Transverse colon (tissue), 4 donors: ENCODE data around the gene AK9. TPM values are rescaled to one million over a fixed set of nuclear protein-coding genes. Genes with fewer than 3 reads are reported as not detected.
"Not testable (repeated sequence)": the region's sequence is repeated elsewhere in the genome, so short reads cannot be mapped to it uniquely, and the experiment has no call there.

Experiments used
- DNase-seq: peaks from one replicate; pipeline ENCODE4 v3.0.0-alpha.2; 2019
- H3K27ac ChIP-seq, 4 donors: fragments of 200-600 bp; sonication (generic); 2 replicates each; pipeline ENCODE4 v1.5.1; 2016 to 2018; ENCODE audit warnings: inconsistent platforms in 4 of 4
- H3K27me3 ChIP-seq: fragments of 200-600 bp; sonication (generic); 2 replicates; pipeline ENCODE4 v1.5.1; 2017; ENCODE audit warnings: inconsistent platforms
- H3K36me3 ChIP-seq, 4 donors: fragments of 200-600 bp; sonication (generic); 2 replicates each; pipeline ENCODE4 v1.5.1; 2017 to 2019; ENCODE audit warnings: inconsistent platforms in 4 of 4
- H3K4me1 ChIP-seq, 4 donors: fragments of 200-600 bp; sonication (generic); 2 replicates each; pipeline ENCODE4 v1.5.1; 2017 to 2020; ENCODE audit warnings: inconsistent platforms in 4 of 4
- H3K4me3 ChIP-seq, 4 donors: fragments of 200-600 bp; sonication (generic); 1 replicate in 1 of 4; 2 replicates in 3 of 4; pipeline versions ENCODE4 v1.5.1 to v1.6.1; 2017 to 2019; ENCODE audit warnings: inconsistent platforms in 4 of 4
- H3K9me3 ChIP-seq, 2 donors: fragments of 200-600 bp; sonication (generic); 2 replicates each; pipeline ENCODE4 v1.5.1; 2017 to 2019; ENCODE audit warnings: inconsistent platforms in 2 of 2
- EP300 ChIP-seq: sonication (generic); formaldehyde crosslinking; IDR thresholded peaks from one replicate; pipeline ENCODE4 v1.6.1; 2017; ENCODE audit warnings: antibody characterized with exemption, low read depth
- POLR2A ChIP-seq: fragments of 450-650 bp; IDR thresholded peaks from one replicate; pipeline ENCODE4 v1.6.1; 2016; ENCODE audit warnings: antibody characterized with exemption, mild to moderate bottlenecking, moderate library complexity
- POLR2AphosphoS5 ChIP-seq, 3 donors: sonication (generic); formaldehyde crosslinking; IDR thresholded peaks; one replicate each; pipeline ENCODE4 v1.6.1; 2016; ENCODE audit warnings: antibody characterized with exemption in 3 of 3
- WGBS, 2 donors: methylation state at CpG; one replicate each; pipeline ENCODE4 v1.1.5; 2018; ENCODE audit warnings: low coverage in 1 of 2; 5-methylcytosine and 5-hydroxymethylcytosine counted together
- in situ Hi-C, 4 donors: fragments of 200-750 bp; cut with MboI; loops; one replicate each; pipeline versions ENCODE4 v1.15.0 to v1.15.1; 2017; ENCODE audit warnings: low sequenced_read_pairs in 3 of 4, low pct_ligation_motif_present in 1 of 4, low pct_unique_long_range_greater_than_20kb in 1 of 4
- intact Hi-C: fragments of 100-400 bp; cut with DNase I; formaldehyde crosslinking; loops from one replicate; pipeline ENCODE4 v1.15.1; 2023; ENCODE audit warnings: low total_unique reads
- total RNA-seq, 4 donors: library from RNA; depleted of rRNA; stranded (reverse); fragments of >200 nt; gene quantifications; one replicate each; pipeline ENCODE4 v1.1.0, GENCODE V29; 2016
- TF ChIP-seq, protein P1 (sequence below), 5 experiments: fragments of 200-600 bp in 3 of 5; fragments of 450-650 bp in 2 of 5; sonication (generic) in 3 of 5; IDR thresholded peaks; 1 replicate in 2 of 5; 2 replicates in 3 of 5; pipeline ENCODE4 v1.5.1; 2016 to 2017; ENCODE audit warnings: antibody characterized with exemption in 5 of 5, inconsistent platforms in 3 of 5, mild to moderate bottlenecking in 2 of 5, moderate library complexity in 1 of 5

The AK9 gene
- total RNA-seq, 4 donors from 2014 or later = 12.0 to 32.0 (median 23.2) TPM

DNA sequence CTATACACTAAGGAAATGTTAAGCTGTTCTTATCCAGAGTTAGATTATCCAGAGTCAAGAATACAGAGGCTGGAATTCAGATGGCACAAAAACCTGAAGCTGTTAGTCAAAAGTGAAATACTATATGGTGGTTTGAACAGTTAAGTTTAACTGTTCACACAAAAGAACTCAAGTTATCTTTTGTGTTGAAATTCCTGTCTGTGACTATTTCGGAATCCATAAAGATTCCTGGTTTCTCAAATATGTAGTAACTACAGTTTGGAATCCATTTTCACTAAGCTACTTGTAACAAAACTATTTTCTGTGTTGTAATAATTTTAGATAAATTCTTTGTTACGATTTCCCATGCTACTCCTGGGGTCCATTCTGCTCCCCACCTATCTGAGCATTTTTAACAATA lies 24.6 kb upstream of the AK9 start:
- Histone ChIP-seq H3K36me3 (no peaks in the 10 kb centered on the region), H3K4me1 (no peaks in the 10 kb centered on the region), H3K27ac (no peak overlapping the region), H3K4me3 (no peak overlapping the region), H3K9me3 (no peaks in the 10 kb centered on the region), H3K27me3 (no peaks in the 10 kb centered on the region)
- intact Hi-C loops = no loop called here
- no peak for DNase-seq
- in situ Hi-C loops = loop anchor here in 2 of 4 donors (25.0 kb wide), 1 partner anchor 672 kb away; no protein-coding TSS in a partner anchor
- TF ChIP-seq EP300 (no peak), POLR2AphosphoS5 (IDR thresholded peaks at IDR 0.05) (no peak), POLR2A (no peak)
- TF ChIP-seq, protein P1, sequence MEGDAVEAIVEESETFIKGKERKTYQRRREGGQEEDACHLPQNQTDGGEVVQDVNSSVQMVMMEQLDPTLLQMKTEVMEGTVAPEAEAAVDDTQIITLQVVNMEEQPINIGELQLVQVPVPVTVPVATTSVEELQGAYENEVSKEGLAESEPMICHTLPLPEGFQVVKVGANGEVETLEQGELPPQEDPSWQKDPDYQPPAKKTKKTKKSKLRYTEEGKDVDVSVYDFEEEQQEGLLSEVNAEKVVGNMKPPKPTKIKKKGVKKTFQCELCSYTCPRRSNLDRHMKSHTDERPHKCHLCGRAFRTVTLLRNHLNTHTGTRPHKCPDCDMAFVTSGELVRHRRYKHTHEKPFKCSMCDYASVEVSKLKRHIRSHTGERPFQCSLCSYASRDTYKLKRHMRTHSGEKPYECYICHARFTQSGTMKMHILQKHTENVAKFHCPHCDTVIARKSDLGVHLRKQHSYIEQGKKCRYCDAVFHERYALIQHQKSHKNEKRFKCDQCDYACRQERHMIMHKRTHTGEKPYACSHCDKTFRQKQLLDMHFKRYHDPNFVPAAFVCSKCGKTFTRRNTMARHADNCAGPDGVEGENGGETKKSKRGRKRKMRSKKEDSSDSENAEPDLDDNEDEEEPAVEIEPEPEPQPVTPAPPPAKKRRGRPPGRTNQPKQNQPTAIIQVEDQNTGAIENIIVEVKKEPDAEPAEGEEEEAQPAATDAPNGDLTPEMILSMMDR (IDR thresholded peaks at IDR 0.05) = no peak
- WGBS, 2 donors = 94 to 95% methylated on average over 2 of the region's 2 CpGs

DNA sequence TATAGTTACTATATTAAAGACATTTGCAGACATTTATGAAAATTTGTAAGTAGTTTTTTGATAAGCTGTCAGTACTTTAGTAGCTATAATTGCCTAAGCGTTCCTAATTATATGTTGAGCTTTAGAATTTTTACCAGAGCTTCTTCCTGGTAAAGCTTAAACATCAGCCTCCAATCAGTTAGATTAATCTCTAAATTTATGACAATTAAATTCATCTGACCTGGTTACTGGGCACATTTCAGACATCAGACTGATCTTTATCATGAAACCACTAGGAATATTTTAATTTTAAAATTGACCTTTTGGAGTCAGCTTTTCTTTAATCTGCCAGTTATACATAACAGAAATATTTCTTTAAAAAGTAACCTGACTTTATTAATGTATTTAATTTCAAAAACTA lies 23.6 kb upstream of the AK9 start:
- Histone ChIP-seq H3K9me3 (no peaks in the 10 kb centered on the region), H3K27me3 (no peaks in the 10 kb centered on the region), H3K4me1 (no peaks in the 10 kb centered on the region), H3K4me3 (no peak overlapping the region), H3K27ac (no peak overlapping the region), H3K36me3 (no peaks in the 10 kb centered on the region)
- WGBS, 2 donors = 98% methylated on average over 1 of the region's 1 CpG; no CpG with 5 or more reads in 1 of the 2 donors
- in situ Hi-C loops = loop anchor here in 2 of 4 donors (25.0 kb wide), 1 partner anchor 673 kb away; no protein-coding TSS in a partner anchor
- intact Hi-C loops = no loop called here
- DNase-seq = no peak
- TF ChIP-seq POLR2A = no peak
- TF ChIP-seq EP300 = no peak
- TF ChIP-seq, protein P1 (IDR thresholded peaks at IDR 0.05) = no peak
- TF ChIP-seq POLR2AphosphoS5 (IDR thresholded peaks at IDR 0.05) = no peak

DNA sequence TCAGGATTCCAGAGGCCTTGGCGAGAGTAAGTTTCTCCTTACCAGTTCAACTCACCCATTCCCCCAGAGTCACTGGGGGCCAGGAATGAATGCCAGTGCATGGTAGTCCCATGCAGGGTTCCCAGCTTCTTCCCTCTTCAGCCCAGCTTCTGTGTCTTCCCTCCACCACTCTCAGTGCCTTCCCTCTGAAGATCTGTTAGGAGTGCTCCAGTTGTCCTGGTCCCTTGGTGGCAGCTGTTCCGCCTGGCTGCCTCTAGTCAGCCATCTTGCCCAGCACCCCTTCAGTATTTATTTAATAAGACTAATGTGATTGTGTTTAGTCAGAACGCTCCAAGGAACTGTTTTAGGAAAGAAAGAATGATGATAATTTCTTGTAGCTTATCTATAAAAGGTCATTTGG lies 23.2 kb upstream of the AK9 start:
- in situ Hi-C loops (loop anchor here in 2 of 4 donors (25.0 kb wide), 1 partner anchor 673 kb away; no protein-coding TSS in a partner anchor), intact Hi-C loops (no loop called here)
- WGBS, 2 donors = 95% methylated on average over 3 of the region's 3 CpGs; no CpG with 5 or more reads in 1 of the 2 donors
- no peak overlapping the region for H3K27ac ChIP-seq
- DNase-seq = no peak
- no peaks in the 10 kb centered on the region for H3K4me1 ChIP-seq
- TF ChIP-seq, protein P1 (IDR thresholded peaks at IDR 0.05) = no peak
- TF ChIP-seq POLR2A = no peak
- H3K9me3 ChIP-seq = no peaks in the 10 kb centered on the region
- H3K36me3 ChIP-seq = no peaks in the 10 kb centered on the region
- no peaks in the 10 kb centered on the region for H3K27me3 ChIP-seq
- no peak overlapping the region for H3K4me3 ChIP-seq

DNA sequence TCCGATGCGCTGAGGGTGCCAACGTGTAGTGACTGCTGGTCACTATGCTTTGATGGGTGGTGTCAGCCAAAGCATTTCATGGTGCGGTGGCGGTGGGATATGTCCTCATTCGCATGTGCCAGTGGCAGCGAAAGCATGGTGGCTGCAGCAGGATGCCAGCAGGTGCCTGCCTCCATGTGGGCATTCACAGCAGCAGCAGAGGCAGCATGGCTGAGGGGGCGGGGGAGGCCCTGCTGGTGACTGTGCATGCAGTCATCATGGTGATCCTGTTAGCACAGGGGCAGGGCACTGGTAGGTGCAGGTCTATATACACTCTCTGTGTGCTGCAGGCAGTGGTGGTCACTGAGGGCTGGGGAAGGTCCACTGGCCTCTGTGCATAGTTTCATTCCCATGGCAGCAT lies 22.1 kb upstream of the AK9 start:
- Histone ChIP-seq H3K4me3 (no peak overlapping the region), H3K27me3 (no peaks in the 10 kb centered on the region), H3K36me3 (no peaks in the 10 kb centered on the region), H3K27ac (no peak overlapping the region), H3K4me1 (no peaks in the 10 kb centered on the region), H3K9me3 (peaks cover 0 to 3% of the 10 kb centered on the region in 2 donors)
- no peak for DNase-seq
- in situ Hi-C loops = loop anchor here in 2 of 4 donors (25.0 kb wide), 1 partner anchor 674 kb away; no protein-coding TSS in a partner anchor
- WGBS, 2 donors = 81% methylated on average over 8 of the region's 8 CpGs; no CpG with 5 or more reads in 1 of the 2 donors
- intact Hi-C loops = no loop called here
- TF ChIP-seq EP300 (no peak), POLR2AphosphoS5 (IDR thresholded peaks at IDR 0.05) (no peak), POLR2A (no peak)
- TF ChIP-seq, protein P1 (IDR thresholded peaks at IDR 0.05) = no peak

DNA sequence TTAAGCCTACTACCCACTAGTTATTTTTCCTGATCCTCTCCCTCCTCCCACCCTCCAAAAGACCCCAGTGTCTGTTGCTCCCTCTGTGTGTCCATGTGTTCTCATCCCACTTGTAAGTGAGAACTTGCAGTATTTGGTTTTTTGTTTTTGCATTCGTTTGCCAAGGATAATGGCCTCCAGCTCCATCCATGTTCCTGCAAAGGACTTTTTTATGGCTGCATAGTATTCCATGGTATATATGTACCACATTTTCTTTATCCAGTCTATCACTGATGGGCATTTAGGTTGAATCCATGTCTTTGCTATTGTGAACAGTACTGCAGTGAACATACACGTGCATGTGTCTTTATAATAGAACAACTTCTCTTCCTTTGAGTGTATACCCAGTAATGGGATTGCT lies 17.1 kb upstream of the AK9 start:
- not testable (repeated sequence) for H3K27ac ChIP-seq, H3K27me3 ChIP-seq, H3K4me1 ChIP-seq, H3K9me3 ChIP-seq, H3K36me3 ChIP-seq, H3K4me3 ChIP-seq, DNase-seq
- intact Hi-C loops = loop anchor here (5.0 kb wide), 1 partner anchor 329 kb away; no protein-coding TSS in a partner anchor
- in situ Hi-C loops = loop anchor here (5.0 to 25.0 kb wide), 5 partner anchors 324 to 687 kb away; no protein-coding TSS in a partner anchor
- 94% methylated on average over 2 of the region's 2 CpGs for WGBS, 2 donors
